Endothelial cell of umbilical vein (primary cell): ENCODE results near the gene XYLT1. TPM values are rescaled to one million over a fixed set of nuclear protein-coding genes. Genes with fewer than 3 reads are reported as not detected.

Experiments used
- BruUV-seq: library from RNA; stranded (reverse); fragments of 400-500 nt; replicated peaks from 2 replicates; lab custom pipeline; 2021; lab: Mats Ljungman, UMichigan
- CTCF ChIA-PET: fragments of 300-600, 350-600 bp; sonication (Branson Sonifier 250); formaldehyde crosslinking; loops from one replicate; lab custom pipeline; 2021; ENCODE audit warnings: antibody characterized with exemption, inconsistent platforms; lab: Charles Lee
- POLR2A ChIA-PET: fragments of 300-600, 350-600 bp; sonication (Branson Sonifier 250); formaldehyde crosslinking; loops from one replicate; lab custom pipeline; 2021; ENCODE audit warnings: antibody characterized with exemption, inconsistent platforms; lab: Charles Lee
- DNase-seq: peaks from one replicate; pipeline ENCODE4 v3.0.0-alpha.2; 2011; ENCODE audit warnings: low read depth, low spot score
- FAIRE-seq: peaks from 2 replicates; lab custom pipeline; 2011; peaks lifted over from hg19 to GRCh38; lab: Jason Lieb, UNC
- H2AFZ ChIP-seq: 2 replicates; pipeline ENCODE4 v1.6.0; 2012; ENCODE audit warnings: low read depth, low read length, control low read depth, inconsistent platforms
- H3K27ac ChIP-seq: 2 replicates; pipeline ENCODE4 v1.5.1; 2011; ENCODE audit warnings: low read depth, mild to moderate bottlenecking, control low read depth, low read length, moderate library complexity; ENCODE audit not compliant: insufficient read depth
- H3K27me3 ChIP-seq, 2 experiments: 2 replicates each; pipeline versions ENCODE4 v1.6.0 to v1.6.1; 2011; ENCODE audit warnings: low read length in 2 of 2, mixed read lengths in 1 of 2; ENCODE audit not compliant: control insufficient read depth in 2 of 2, insufficient read depth in 2 of 2
- H3K36me3 ChIP-seq, 2 experiments: 2 replicates in 1 of 2; 3 replicates in 1 of 2; pipeline ENCODE4 v1.5.1; 2011; ENCODE audit warnings: low read length in 2 of 2, mild to moderate bottlenecking in 1 of 2, moderate library complexity in 1 of 2; ENCODE audit not compliant: control insufficient read depth in 2 of 2, insufficient read depth in 2 of 2; ENCODE audit errors: extremely low read depth in 1 of 2
- H3K4me1 ChIP-seq: 3 replicates; pipeline ENCODE4 v1.5.1; 2011; ENCODE audit warnings: mild to moderate bottlenecking, low read length; ENCODE audit not compliant: control insufficient read depth, insufficient read depth; ENCODE audit errors: extremely low read depth
- H3K4me2 ChIP-seq: 2 replicates; pipeline ENCODE4 v1.6.1; 2011; ENCODE audit warnings: low read length, control low read depth, mixed read lengths; ENCODE audit not compliant: insufficient read depth
- H3K4me3 ChIP-seq, 3 experiments: fragments of 200-600 bp in 1 of 3; sonication (generic), shearing (Covaris generic) in 1 of 3; replicated peaks in 1 of 3; 2 replicates each; pipeline ENCODE4 v1.5.1; 2011 to 2016; ENCODE audit warnings: control low read depth in 3 of 3, low read length in 3 of 3, mild to moderate bottlenecking in 2 of 3, inconsistent platforms in 1 of 3, low read depth in 1 of 3, moderate library complexity in 1 of 3; ENCODE audit not compliant: insufficient read depth in 1 of 3
- H3K79me2 ChIP-seq: 2 replicates; pipeline ENCODE4 v1.6.0; 2012; ENCODE audit warnings: low read length, inconsistent platforms; ENCODE audit not compliant: control insufficient read depth, insufficient read depth
- H3K9ac ChIP-seq: replicated peaks from 2 replicates; pipeline ENCODE3; 2011; ENCODE audit warnings: low read length, control low read depth; ENCODE audit not compliant: insufficient read depth; ENCODE audit errors: extremely low read depth
- H3K9me1 ChIP-seq: replicated peaks from 3 replicates; pipeline ENCODE4 v1.6.0; 2011; ENCODE audit warnings: mild to moderate bottlenecking, low read length; ENCODE audit not compliant: control insufficient read depth, insufficient read depth; ENCODE audit errors: extremely low read depth
- H3K9me3 ChIP-seq: replicated peaks from 2 replicates; pipeline ENCODE4 v1.5.1; 2012; ENCODE audit warnings: low read length, inconsistent platforms; ENCODE audit not compliant: control insufficient read depth, insufficient read depth
- H4K20me1 ChIP-seq: replicated peaks from 2 replicates; pipeline ENCODE3; 2011; ENCODE audit warnings: mild to moderate bottlenecking, low read length; ENCODE audit not compliant: control insufficient read depth, insufficient read depth; ENCODE audit errors: extremely low read depth
- EZH2 ChIP-seq: IDR thresholded peaks from 2 replicates; pipeline ENCODE4 v1.6.1; 2012; ENCODE audit warnings: borderline replicate concordance, low read depth, mild to moderate bottlenecking, moderate library complexity, low read length, inconsistent platforms; ENCODE audit not compliant: severe bottlenecking
- FOS ChIP-seq: IDR thresholded peaks from 2 replicates; pipeline ENCODE4 v1.6.1; 2011; ENCODE audit warnings: mild to moderate bottlenecking, low read length, moderate library complexity, borderline replicate concordance; ENCODE audit not compliant: insufficient read depth
- GATA2 ChIP-seq: IDR thresholded peaks from 2 replicates; pipeline ENCODE4 v1.7.0; 2011; ENCODE audit warnings: low read depth, mild to moderate bottlenecking, moderate library complexity, mixed read lengths, low read length; ENCODE audit not compliant: insufficient read length, insufficient read depth
- JUN ChIP-seq: IDR thresholded peaks from 2 replicates; pipeline ENCODE4 v1.6.1; 2011; ENCODE audit warnings: borderline replicate concordance, low read depth; ENCODE audit not compliant: insufficient read length, insufficient read depth
- MAX ChIP-seq: IDR thresholded peaks from 2 replicates; pipeline ENCODE4 v1.6.1; 2011; ENCODE audit not compliant: insufficient read depth, insufficient read length
- MYC ChIP-seq: IDR thresholded peaks from one replicate; pipeline ENCODE4 v1.6.1; 2011; ENCODE audit warnings: mild to moderate bottlenecking, low read depth, low read length
- POLR2A ChIP-seq: IDR thresholded peaks from 2 replicates; pipeline ENCODE4 v1.6.1; 2012; ENCODE audit warnings: low read depth, mild to moderate bottlenecking, control low read depth, low read length
- POLR2AphosphoS5 ChIP-seq: IDR thresholded peaks from 2 replicates; pipeline ENCODE4 v1.6.1; 2012; ENCODE audit warnings: low read depth, mild to moderate bottlenecking, control low read depth, low read length, moderate library complexity; ENCODE audit not compliant: insufficient read depth
- dilution Hi-C: fragments of 300-500 bp; cut with MboI; formaldehyde crosslinking; loops from one replicate; pipeline ENCODE4 v1.15.0; 2019; ENCODE audit warnings: low sequenced_read_pairs; ENCODE audit not compliant: extremely low pct_ligation_motif_present
- intact Hi-C: fragments of 100-400 bp; cut with micrococcal nuclease; formaldehyde crosslinking; loops from one replicate; pipeline ENCODE4 v1.10.0; 2022
- polyA plus RNA-seq, 4 experiments: library from polyadenylated mRNA; depleted of rRNA in 3 of 4; stranded (reverse) in 3 of 4; unstranded in 1 of 4; fragments of >200 nt; gene quantifications; 2 replicates each; pipeline versions ENCODE4 v1.2.1 to v1.2.3, GENCODE V29; 2011 to 2012; ENCODE audit warnings: missing spikeins in 1 of 4
- total RNA-seq: library from RNA; stranded (reverse); gene quantifications from 2 replicates; pipeline ENCODE4 v1.2.3, GENCODE V29; 2021
- TF ChIP-seq, protein P1 (sequence below), 2 donors: IDR thresholded peaks; 1 replicate in 1 of 2; 2 replicates in 1 of 2; pipeline ENCODE4 v1.5.1; 2011; ENCODE audit warnings: low read length in 2 of 2, mild to moderate bottlenecking in 2 of 2, moderate library complexity in 2 of 2, control low read depth in 1 of 2, inconsistent platforms in 1 of 2, low read depth in 1 of 2; ENCODE audit not compliant: insufficient read depth in 1 of 2; ENCODE audit errors: extremely low read depth in 1 of 2

The XYLT1 gene
- total and polyA plus RNA-seq, 2 donors (not counting 3 experiments of a cell fraction or from before 2014, with no cell fraction given): 0.63 to 2.9 TPM

DNA sequence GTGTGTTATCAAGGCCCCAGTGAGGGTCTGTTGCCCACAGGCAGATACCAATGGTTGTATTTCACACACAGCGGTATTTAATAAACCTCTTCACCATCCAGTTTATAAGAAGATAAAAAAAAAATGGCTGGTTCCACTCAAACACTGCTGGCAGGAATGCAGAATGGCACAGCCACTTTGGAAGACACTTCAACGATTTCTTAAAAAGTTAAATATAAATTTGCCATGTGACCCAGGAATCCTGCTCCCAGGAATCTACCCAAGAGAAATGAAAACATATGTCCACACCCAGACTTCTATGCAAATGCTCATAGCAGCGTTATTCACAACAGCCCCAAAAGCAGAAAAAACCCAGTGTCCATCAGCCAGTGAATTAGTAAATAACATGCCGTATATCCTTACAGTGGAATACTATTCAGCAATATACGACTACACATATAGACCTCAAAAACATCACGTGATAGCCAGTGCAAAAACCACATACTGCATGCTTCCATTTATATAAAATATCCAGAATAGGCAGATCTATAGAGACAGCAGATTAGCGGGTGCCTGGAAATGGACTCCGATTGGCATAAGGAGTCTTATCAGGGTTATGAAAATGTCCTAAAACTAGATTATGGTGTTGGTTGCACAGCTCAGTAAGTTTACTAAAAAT lies 38.7 kb downstream of the XYLT1 start:
- Histone ChIP-seq H2AFZ (no peak overlapping the region), H4K20me1 (no peaks in the 10 kb centered on the region), H3K4me1 (no peaks in the 10 kb centered on the region), H3K4me2 (no peak overlapping the region), H3K9ac (no peak overlapping the region), H3K9me1 (no peaks in the 10 kb centered on the region), H3K27ac (no peak overlapping the region), H3K4me3 (no peak overlapping the region), H3K79me2 (no peaks in the 10 kb centered on the region), H3K9me3 (no peaks in the 10 kb centered on the region), H3K36me3 (no peaks in the 10 kb centered on the region), H3K27me3 (no peaks in the 10 kb centered on the region)
- dilution Hi-C loops: no loop called here
- no TSS peak for BruUV-seq
- no peak for DNase-seq
- POLR2A ChIA-PET: no interaction called here
- CTCF ChIA-PET: no interaction called here
- intact Hi-C loops: no loop called here
- FAIRE-seq: no peak
- no peak for TF ChIP-seq MYC
- no peak for TF ChIP-seq EZH2
- TF ChIP-seq FOS: no peak
- TF ChIP-seq, protein P1, sequence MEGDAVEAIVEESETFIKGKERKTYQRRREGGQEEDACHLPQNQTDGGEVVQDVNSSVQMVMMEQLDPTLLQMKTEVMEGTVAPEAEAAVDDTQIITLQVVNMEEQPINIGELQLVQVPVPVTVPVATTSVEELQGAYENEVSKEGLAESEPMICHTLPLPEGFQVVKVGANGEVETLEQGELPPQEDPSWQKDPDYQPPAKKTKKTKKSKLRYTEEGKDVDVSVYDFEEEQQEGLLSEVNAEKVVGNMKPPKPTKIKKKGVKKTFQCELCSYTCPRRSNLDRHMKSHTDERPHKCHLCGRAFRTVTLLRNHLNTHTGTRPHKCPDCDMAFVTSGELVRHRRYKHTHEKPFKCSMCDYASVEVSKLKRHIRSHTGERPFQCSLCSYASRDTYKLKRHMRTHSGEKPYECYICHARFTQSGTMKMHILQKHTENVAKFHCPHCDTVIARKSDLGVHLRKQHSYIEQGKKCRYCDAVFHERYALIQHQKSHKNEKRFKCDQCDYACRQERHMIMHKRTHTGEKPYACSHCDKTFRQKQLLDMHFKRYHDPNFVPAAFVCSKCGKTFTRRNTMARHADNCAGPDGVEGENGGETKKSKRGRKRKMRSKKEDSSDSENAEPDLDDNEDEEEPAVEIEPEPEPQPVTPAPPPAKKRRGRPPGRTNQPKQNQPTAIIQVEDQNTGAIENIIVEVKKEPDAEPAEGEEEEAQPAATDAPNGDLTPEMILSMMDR (IDR thresholded peaks at IDR 0.05; ENCODE audit: extremely low read depth in 1 of 2, insufficient read depth in 1 of 2, low read depth in 1 of 2, low read length in 2 of 2): no peak

- POLR2A ChIA-PET: no interaction called here
- CTCF ChIA-PET: no interaction called here
- no peak for FAIRE-seq
Measured at GRCh38 chr16:17431012-17431411, 39.7 kb downstream of the XYLT1 start.

More at GRCh38 chr16:17431012-17431411, 39.7 kb downstream of the XYLT1 start:
- H3K4me2 ChIP-seq: no peak overlapping the region
- H3K36me3 ChIP-seq: no peaks in the 10 kb centered on the region
- H3K27ac ChIP-seq: no peak overlapping the region
- no peak for DNase-seq
- H3K9me1 ChIP-seq: no peaks in the 10 kb centered on the region
- no peaks in the 10 kb centered on the region for H3K4me1 ChIP-seq
- H3K9ac ChIP-seq: no peak overlapping the region
- dilution Hi-C loops (no loop called here), intact Hi-C loops (no loop called here)
- no peaks in the 10 kb centered on the region for H4K20me1 ChIP-seq
- TF ChIP-seq MYC: no peak
- no peak for TF ChIP-seq GATA2
- no peak for TF ChIP-seq POLR2A
- no peak for TF ChIP-seq POLR2AphosphoS5
- no peak for TF ChIP-seq JUN
- no peak for TF ChIP-seq EZH2
- TF ChIP-seq, protein P1 (IDR thresholded peaks at IDR 0.05; ENCODE audit: extremely low read depth in 1 of 2, insufficient read depth in 1 of 2, low read depth in 1 of 2, low read length in 2 of 2): no peak
- TF ChIP-seq MAX: no peak
- no peak for TF ChIP-seq FOS
- no peaks in the 10 kb centered on the region for H3K79me2 ChIP-seq
- no peak overlapping the region for H2AFZ ChIP-seq
- no peaks in the 10 kb centered on the region for H3K27me3 ChIP-seq
- H3K4me3 ChIP-seq: no peak overlapping the region
- H3K9me3 ChIP-seq: no peaks in the 10 kb centered on the region
- BruUV-seq: no TSS peak
